GM19324 (cell line): ENCODE data around the gene AFAP1.

Experiments used
- ATAC-seq: cut with Tn5 transposase; IDR thresholded peaks from one replicate; pipeline ENCODE4 v1.9.1; 2021; ENCODE audit warnings: mild to moderate bottlenecking, moderate library complexity; ENCODE audit not compliant: unreplicated experiment, low FRiP score

Gene AFAP1

GRCh38 chr4:7826176-7826908 is 113.3 kb downstream of the AFAP1 start:
- ATAC-seq, result no peak

GRCh38 chr4:7824218-7824617 is 115.4 kb downstream of the AFAP1 start:
- ATAC-seq, result no peak

- no peak for ATAC-seq
Measured at GRCh38 chr4:7823416-7823824, 116.2 kb downstream of the AFAP1 start.

- ATAC-seq, result no peak
Measured at GRCh38 chr4:7822877-7823276, 116.8 kb downstream of the AFAP1 start.

GRCh38 chr4:7822137-7822505 is 117.5 kb downstream of the AFAP1 start:
- ATAC-seq, result no peak

GRCh38 chr4:7821245-7822136 is 118.2 kb downstream of the AFAP1 start:
- ATAC-seq, result no peak

- no peak for ATAC-seq
Measured at GRCh38 chr4:7820031-7820818, 119.4 kb downstream of the AFAP1 start.

- no peak for ATAC-seq
Measured at GRCh38 chr4:7819446-7819845, 120.2 kb downstream of the AFAP1 start.

GRCh38 chr4:7818399-7818911 is 121.2 kb downstream of the AFAP1 start:
- ATAC-seq, result no peak

- no peak for ATAC-seq
Measured at GRCh38 chr4:7817877-7818398, 121.7 kb downstream of the AFAP1 start.

- no peak for ATAC-seq
Measured at GRCh38 chr4:7816771-7817170, 122.9 kb downstream of the AFAP1 start.

GRCh38 chr4:7815981-7816380 is 123.7 kb downstream of the AFAP1 start:
- no peak for ATAC-seq

- no peak for ATAC-seq
Measured at GRCh38 chr4:7815562-7815961, 124.1 kb downstream of the AFAP1 start.

- ATAC-seq, result no peak
Measured at GRCh38 chr4:7814451-7814850, 125.2 kb downstream of the AFAP1 start.

GRCh38 chr4:7813674-7814073 is 126.0 kb downstream of the AFAP1 start:
- no peak for ATAC-seq

- no peak for ATAC-seq
Measured at GRCh38 chr4:7812921-7813320, 126.7 kb downstream of the AFAP1 start.

GRCh38 chr4:7812231-7812857 is 127.3 kb downstream of the AFAP1 start:
- no peak for ATAC-seq

- ATAC-seq, result no peak
Measured at GRCh38 chr4:7811536-7812191, 128.0 kb downstream of the AFAP1 start.

- ATAC-seq, result no peak
Measured at GRCh38 chr4:7810783-7811535, 128.7 kb downstream of the AFAP1 start.
